ENCODE results near the gene DPYD.

DPYD gene

DNA sequence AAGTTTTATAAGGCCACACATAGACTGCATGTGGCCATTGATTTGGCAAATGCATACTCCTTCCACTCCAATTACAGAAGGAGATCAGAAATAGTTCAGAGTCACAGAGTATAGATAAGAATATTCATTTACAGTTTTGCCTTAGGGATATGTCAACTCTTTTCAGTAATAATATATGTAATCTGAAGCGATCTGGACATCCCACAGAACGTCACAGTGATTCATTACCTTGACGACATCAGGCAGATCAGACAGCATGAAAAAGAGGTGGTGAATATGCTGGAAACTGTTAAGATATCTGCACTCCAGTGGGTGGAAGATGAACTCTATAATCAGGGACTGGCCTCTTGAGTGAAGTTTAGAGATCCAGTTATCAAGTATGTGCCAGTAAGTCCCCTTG is 240.4 kb downstream of the DPYD start:
- DNase-seq = no peak

DNA sequence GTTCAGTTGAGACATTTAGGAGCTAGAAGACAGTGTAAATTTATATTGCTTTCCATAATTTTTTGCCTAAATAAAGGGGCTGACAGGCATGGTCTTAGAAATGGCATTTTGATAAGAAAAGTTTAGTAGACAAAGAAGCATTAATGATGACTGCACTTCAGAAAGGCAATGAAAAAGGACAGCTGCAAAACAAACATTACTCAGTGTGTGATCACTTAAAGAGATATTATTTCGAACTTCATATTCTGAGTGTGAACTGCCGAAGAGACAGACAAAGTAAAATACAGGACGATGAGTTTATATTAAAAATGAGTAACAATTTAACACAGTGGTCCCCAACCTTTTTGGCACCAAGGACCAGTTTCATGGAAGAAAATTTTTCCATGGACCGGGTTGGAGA is 243.1 kb downstream of the DPYD start:
- no peak for DNase-seq

DNA sequence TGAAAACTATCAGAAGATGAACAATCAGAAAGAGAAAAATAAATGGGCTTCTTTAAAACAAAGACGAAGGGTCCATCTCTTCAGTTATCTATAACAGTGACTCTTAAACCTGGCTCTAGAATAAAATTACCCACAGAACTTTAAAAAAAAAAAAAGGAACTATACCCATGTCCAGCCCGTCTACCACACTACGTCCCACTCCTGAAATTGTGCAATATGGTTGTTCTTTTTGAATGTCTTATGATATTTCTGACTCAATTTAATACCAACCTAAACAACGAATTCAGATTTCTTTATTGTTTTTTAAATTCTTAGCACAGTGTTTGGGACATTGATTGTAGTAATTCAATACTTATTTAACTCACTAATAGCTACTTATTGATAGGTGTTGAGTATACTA is 246.3 kb downstream of the DPYD start:
- DNase-seq = peak; percentile 21

DNA sequence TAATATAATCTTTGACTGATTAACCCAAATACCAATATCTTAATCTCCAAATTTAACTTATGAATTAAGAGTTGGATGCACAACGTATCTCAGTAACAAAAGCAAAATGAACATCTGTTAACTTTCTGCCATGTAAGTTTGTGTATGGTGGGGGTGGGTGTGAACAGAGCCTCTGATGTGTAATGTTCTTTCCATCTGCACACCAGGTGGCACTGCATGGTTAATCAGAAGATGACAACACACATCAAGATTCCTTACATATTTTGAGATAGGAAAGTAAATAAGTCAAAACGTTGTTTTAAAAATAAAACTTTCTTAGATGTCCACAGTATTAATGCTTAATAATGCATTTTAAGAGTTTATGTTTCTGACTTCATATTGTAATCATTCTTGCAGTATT is 251.9 kb downstream of the DPYD start:
- peak; percentile 35 for DNase-seq

DNA sequence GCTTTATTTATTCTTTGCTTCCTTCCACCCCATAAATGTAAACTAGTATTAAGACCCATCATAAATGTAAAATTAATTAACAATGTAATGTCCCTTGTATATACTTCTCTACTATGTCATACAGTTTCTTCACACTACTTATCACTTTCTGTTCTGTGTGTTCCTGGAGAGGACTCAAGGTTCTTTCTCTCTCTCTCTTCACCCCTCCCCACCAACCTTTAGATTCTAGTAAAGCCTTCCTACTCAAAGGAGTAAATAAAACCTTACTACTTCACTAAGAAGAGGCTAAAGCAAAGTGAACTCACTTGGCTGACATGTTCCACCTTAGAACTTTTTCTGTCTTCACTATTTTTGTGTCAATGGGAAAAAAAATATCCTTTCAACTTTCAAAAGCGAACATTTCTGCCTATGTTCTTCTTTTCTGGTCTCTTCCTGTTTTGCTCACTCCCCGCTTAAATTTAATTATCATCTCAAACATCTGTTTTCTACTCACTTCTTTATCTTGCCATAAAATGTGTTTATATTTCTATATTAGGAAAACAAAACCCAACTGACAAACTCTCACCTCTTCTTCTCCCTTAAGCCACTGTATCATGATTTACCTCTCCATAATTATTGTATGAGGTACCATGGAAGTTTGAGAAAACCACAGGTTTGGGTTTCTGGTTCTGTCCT is 260.3 kb downstream of the DPYD start:
- peak; percentile 59 for DNase-seq

DNA sequence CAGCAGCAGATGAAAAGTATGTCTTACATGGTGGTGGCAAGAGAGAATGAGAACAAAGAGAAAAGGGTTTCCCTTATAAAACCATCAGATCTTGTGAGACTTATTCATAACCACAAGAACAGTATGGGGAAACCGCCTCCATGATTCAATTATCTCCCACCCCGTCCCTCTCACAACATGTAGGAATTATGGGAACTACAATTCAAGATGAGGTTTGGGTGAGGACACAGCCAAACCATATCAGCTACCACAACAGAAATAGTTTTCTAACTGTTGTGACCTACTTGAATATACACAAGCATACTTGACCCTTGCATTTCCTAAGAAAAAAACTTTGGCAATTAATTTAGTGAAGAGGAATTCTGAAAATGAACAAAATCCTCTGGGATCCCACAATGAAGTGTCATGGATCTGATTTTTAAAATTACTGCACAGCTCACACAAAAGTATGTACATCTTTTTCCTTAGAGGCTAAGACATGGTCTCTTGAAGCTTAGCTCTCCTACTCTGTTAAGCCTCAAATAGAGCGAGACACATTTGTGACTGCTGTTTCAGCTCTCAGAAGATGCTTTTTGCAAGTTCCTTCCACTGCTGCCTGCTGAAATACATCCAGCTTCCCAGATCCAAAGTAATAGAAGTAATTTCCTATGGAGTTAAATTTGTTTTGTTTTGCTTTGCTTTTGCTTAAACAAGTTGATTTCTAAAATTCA is 265.8 kb downstream of the DPYD start:
- DNase-seq = no peak

DNA sequence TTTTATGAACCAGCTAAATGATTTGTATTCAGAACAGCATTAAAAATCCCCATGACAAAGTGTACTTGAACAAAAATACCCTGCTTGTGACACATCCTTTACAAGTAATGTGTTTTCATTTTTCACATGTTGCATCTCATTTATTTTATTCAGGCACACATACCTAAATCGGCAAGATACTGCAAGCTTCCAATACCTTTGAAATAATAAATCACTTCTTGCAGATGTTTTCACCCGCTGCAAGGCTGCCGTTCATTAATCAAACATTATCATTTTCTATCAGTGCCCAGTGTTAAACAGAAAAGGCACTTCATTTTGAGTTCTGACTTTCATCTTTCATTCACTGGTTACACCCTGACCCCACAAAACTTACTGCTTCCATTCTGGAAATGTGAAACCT is 269.6 kb downstream of the DPYD start:
- DNase-seq = no peak

DNA sequence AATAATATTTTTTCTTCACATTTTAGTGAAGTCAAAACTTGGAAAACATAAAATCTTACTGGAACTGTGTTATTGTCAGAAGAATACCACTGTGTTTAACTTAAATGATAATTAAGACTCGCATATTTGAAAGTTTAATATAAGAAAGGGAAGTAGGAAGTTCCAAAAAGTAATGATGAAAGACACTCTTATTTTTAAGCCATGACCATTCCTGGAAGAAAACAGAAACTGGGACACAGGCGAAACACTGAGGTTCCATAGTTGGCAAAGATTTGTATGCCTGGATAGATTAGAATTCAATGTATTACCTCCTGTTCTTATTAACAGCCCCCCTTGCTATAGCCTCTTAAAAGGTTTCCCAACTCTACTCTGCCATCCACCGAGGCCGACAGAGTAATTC is 271.2 kb downstream of the DPYD start:
- DNase-seq = no peak

DNA sequence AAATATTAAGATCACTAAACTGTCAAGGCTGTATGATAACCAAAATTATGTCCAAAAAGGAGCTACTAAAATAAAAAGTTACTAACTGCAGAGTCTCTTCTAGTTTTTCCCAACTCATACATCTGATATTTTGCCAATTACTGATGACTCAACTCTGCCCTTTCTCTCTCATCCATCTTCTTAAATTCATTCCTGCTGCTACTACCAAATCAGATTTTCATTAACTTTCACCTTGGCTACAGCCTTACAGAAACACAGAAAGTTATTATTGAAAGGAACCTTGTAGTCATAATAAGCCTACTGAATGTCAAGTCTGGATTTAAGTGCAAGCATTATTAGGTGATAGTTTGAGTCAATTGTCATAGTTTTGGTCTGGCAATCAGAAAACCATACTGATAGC is 273.1 kb downstream of the DPYD start:
- no peak for DNase-seq

DNA sequence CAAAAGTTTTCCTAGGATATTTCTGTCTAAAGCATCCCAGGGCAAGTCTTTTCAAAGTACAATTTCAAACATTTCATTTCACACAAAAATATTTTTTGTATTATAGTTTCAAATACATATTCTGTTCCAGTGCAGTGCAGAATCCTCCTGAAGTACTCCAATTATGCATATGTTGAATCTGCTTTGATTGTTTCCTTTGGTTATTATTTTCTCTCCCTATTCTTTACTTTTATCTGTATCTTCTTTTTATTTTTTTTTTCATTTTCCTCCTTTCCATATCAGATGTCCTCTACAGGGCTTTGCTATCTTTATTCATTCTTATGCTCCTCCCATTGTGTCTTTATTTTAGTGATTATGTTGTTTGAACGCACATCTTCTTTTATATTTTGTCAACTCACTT is 274.8 kb downstream of the DPYD start:
- no peak for DNase-seq

DNA sequence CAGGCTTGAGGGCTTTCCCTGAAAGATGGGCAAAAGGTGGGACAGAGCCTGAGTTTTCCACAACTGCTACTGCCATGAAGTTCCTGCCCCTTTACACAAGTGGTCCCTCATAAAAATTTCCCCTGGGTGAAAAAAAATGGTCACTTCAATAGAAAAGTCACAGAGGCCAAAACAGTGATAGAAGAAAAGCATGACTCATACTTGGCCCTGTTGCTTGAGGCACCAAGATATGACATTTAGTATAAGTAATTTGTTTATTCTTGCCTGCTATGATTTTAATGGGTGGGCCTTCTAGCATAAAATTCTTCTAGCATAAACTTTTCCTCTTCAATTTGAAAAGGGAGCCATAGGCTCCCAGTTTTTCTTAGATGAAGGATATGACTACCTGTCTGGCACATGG is 280.2 kb downstream of the DPYD start:
- DNase-seq = no peak

DNA sequence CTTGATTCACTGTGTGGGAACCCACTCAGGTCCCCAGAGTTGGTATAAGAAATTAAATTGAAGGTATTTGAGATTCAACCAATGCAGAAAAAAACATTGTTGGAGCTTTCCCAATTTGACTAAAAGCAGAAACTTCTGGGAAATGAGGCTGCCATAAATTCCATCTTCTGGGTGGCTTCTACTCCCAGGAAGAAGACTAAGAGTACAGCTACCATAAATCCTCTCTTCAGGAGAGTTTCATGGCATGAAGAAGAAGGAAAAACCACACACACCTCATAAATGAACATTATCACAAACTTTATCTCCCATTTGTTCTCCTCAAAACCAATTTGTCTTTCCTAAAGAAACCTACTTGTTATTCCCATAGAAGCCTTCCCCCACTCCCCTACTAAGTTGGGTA is 283.9 kb downstream of the DPYD start:
- no peak for DNase-seq

DNA sequence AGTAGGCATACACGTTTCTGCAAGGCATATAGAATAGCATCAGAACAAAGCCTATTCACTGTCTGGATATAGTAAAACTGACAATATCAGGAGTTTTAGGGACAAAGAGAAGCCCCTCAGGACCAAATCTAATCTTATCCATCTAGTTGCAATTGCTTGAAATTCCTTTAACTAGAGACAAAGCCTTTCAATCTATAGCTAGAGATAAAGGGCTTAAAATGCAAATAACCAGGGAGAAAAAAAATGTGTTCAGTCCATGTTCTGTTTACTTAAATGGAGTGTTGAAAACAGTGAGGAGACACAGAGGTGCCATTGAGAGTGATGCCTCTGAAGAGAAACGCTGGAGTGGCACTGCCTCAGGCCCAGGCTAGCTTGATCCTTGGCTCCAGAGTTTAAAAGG is 286.1 kb downstream of the DPYD start:
- no peak for DNase-seq

DNA sequence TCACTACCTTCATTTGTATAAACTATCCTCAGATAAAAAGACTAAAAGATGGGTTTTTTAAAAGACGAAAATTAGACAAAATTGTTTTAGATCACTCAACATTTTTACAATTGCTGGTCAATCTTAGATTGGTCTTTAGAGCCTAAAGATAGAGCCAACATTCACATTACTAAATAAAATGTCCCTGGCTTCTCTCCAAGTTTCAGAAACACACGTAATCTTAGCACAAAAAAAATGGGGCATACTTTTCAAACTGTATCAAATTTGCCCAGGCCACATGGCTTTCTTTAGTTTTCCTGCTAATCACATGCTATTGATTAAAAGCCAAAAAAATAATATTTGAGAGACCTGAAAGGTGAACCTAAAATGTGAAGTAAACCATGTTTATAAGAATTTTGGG is 288.1 kb downstream of the DPYD start:
- no peak for DNase-seq

DNA sequence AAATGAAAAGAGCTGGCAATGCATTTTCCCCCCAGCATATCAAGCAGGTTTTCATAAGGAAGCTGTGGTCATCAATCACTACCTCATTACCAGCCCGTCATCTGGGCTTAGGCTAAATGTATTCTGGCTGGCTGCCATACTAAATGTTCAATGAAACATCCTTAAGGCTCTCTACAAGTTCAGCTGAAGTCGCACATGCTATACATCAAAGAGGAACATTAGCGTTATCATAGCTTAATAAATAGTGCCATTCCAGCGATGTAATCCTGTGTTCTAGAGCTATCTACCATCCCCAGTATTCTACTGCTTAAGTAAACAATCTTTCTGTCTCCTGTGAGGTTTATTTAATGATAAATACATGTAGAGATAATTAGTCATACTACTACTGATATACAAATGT is 288.8 kb downstream of the DPYD start:
- DNase-seq = no peak

DNA sequence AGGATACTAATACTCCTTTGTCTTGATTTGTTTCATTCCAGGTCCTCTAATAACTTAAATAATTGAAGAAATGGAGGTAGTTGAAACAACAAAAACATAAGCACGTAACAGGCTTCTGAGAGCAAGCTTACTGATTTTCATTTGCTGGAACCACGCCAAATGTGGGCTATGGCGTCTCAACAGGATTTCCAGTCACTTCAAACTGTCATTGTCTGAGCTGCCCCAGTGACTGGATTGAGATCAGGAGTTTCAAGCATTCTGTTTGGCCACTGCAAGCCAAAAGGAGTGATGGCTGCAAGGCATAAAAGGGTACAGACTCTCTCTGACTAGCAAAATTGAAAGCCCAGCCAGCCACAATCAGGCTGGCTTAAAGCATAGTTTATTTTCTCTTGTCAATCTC is 289.9 kb downstream of the DPYD start:
- DNase-seq = peak; percentile 37

DNA sequence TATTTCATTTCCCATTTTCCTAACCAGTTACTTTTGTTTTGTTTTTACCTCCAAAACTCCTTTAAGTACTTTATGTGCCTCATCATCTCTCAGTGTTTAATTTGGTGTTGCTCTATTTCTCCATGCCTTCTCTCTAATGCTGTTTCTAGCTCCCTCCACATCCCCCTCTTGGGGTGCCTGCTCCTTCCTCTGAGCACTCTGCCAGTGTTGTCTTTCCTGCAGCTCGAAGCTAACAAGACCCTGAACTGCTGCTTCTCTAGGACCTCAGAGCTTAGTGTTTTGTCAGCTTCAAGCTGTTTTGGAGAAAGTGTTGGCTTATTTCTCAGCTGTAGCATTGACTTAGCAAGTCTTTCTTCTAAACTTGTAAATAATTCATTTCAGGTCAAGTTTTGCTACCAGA is 290.6 kb downstream of the DPYD start:
- no peak for DNase-seq

DNA sequence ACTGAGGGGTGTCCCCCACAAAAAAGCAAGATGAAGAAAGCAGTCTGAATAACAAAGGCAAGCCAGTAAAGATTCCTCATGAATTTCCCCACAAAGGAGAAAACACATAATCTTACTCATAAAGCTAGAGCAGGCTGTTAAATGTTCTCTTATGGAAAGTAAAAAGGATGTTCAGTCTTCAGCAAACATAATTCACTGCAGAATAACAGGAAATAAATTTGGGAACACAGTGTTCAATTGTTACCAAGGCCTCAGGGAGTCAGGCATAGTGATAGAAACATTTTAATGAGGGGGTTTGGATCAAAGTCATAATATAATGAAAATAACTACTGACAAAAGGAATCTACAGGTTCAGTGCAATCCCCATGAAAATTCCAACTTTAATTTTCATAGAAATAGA is 297.6 kb downstream of the DPYD start:
- DNase-seq = no peak

DNA sequence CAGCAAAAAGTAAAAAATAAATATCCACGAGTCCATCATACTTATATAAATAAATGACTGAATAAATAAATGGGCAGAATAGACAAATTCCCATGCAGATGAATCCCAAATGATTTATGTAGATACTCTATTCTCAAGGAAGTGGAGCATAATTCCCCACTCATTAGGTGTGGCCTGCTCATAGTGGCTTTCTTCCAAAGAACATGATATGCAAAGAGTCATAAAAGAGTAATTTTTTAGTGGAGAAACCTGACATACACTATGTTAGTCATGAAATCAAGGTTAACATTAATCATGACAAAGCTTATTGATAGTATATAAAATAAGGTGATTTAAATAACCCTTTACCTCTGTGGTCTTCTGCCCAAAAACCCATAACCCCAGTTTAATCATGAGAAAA is 298.9 kb downstream of the DPYD start:
- no peak for DNase-seq

DNA sequence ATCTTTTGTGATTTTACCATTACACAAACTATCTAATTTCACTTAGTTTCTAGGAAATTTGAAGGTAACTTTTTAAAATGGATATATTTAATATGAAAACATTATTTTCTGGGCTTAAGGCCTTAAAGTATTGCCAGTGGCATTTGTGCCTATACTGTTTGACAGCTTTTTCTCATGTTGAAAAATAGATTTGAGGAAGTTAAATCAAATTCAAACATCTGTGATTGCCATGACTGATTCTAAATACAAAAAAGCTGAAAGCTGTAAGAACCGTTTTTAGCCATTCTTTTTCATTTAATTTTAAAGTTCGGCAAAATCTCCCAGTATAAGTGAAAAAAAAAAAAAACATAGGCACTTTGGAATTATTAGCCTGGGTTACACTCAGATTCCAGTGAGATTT is 301.1 kb downstream of the DPYD start:
- DNase-seq = no peak

DNA sequence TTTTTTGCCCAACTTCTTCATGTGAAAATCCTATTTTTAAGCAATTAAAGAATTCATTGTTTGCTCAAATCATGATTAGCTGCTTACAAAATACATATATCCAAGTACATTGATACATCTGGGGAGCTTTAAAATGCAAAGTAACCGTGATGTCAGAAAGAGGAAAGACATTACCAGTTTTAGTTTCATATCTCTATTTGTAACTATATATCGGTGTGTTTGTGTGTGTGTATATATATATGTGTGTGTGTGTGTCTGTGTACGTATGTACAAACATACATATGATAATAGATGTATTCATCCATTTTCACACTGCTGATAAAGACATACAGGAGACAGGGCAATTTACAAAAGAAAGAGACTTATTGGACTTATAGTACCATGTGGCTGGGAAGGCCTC is 310.1 kb downstream of the DPYD start:
- no peak for DNase-seq

DNA sequence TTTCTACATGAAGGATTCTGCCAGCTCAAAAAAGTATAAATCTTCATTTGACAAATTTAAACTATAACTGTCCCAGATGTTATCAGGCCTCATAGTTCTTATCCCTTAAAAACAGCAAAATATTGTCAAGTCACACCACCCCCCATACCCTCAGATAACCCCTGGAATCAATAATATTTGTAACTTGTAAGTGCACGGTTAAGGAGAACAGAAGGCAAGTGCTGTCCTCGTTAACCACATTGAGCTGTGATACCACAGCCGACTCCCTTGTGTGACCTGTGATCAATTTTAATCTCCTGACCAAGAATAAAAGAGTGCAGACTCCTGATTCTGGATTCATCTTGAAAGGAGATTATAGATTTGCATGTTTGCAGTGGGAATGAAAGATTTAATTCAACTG is 310.7 kb downstream of the DPYD start:
- DNase-seq = no peak

DNA sequence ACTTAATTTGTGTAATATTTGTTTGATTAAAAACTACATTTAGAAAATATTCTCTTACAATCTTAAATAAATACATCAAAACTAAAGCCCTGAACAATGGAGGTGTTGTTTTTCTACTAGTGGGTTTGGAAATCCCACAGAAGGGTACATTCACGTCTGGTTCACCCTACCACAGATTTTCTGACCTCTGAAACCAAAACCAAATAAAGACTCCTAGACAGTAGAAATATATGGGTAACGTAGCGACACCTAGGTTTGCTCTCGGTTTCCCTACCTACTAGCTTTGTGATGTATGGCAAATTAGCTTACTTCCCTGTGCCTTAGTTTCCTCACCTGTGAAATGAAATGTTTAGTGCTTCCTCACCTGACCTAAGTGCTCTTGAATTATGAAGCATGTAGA is 312.6 kb downstream of the DPYD start:
- no peak for DNase-seq

DNA sequence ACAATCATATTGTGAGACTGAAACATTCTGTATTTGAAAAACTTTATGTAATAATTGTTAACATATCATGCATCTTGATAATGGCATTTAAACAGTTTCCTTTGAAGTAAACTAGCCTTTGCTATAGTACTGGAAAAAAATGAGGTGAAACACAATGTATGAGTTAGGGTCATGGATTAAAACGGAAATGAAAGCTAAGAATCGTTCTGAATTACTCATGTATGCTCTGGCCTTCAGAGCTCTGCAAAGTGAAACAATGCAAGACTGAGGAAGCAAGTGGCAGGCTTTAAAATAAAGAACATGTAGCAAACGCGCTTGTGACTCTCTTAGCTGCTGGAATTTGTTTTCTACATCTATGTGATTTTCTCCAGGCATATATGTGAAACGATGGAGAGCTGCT is 317.1 kb downstream of the DPYD start:
- no peak for DNase-seq

DNA sequence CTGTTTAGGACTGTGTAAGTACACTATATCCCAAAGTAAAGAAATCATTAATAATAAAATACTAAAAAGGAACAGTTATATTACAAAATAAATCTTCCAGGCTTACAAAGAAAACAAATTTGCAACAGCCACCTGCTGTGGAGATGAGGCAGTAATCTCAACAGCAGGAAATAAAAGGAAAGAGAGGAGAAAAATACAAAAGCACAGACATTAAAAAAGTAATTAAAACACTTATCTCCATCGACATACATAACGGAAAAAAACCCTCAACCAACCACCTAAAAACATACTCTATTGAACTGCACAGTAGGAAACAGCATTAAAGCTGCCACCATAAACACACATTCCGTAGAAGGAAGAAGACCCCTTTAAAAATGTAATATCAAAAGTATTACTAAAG is 317.6 kb downstream of the DPYD start:
- no peak for DNase-seq
